AG09309 (cell line): Measurements from ENCODE around the gene ZNF616.

Experiments
- DNase-seq: peaks from one replicate; pipeline ENCODE4 v3.0.0-alpha.2; 2010; ENCODE audit warnings: low read depth
- H3K4me3 ChIP-seq: 2 replicates; pipeline ENCODE4 v1.5.1; 2011; ENCODE audit warnings: mild to moderate bottlenecking, low read depth, low read length, moderate library complexity; ENCODE audit not compliant: control insufficient read depth
- CTCF ChIP-seq: IDR thresholded peaks from 2 replicates; pipeline ENCODE4 v1.5.1; 2011; ENCODE audit warnings: mild to moderate bottlenecking, low read depth, low read length, inconsistent platforms; ENCODE audit not compliant: insufficient read depth, control insufficient read depth; ENCODE audit errors: missing control alignments

ZNF616 gene

DNA sequence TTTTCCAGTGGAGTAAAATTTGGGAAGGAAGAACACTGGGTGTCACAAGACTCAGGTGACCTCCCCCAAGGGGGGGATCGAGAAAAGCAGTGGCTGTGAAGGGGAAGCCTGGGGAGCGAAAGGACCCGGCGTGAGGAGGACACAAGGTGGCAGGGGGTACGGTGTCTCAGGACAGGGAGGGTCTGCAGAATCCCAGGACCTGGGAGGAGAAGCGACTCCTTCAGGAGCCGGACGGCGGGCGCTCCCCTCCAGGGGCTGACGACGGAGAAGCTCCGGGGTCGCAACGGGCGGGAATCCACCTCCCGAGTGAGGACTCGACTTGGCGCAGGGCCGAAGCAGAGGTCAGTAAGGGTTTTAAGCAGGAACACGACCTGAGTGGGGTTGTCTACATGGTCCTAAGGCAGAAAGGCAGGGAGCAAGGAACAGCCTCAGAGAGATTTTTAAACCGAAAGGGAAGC is 31.2 kb upstream of the ZNF616 start:
- TF ChIP-seq CTCF: no peak

DNA sequence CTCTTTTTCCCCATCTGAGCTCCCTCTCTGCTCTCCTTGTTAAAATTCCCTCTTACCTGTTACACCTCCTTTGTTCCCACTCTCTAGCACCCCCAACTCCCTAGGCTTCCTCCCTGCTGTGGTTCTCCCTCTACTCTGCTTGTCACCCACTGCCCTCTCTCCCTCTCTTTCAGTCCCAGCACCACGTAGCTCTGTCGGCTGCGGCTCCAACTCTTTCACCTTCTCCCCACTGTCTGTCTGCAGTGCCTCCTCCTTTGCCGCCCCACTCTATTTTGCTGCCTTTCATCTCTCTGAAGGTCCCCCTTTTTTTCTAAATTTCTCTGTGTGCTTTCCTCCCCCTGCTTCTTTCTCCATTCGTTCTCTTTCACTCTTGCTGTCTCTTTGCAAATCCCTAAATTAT is 30.6 kb upstream of the ZNF616 start:
- peak overlapping the region; percentile 50 for H3K4me3 ChIP-seq
- no peak for DNase-seq
- no peak for TF ChIP-seq CTCF

More for the DNA sequence above, 31.2 kb upstream of the ZNF616 start:
- no peak for DNase-seq
- H3K4me3 ChIP-seq: peak overlapping the region; percentile 50

DNA sequence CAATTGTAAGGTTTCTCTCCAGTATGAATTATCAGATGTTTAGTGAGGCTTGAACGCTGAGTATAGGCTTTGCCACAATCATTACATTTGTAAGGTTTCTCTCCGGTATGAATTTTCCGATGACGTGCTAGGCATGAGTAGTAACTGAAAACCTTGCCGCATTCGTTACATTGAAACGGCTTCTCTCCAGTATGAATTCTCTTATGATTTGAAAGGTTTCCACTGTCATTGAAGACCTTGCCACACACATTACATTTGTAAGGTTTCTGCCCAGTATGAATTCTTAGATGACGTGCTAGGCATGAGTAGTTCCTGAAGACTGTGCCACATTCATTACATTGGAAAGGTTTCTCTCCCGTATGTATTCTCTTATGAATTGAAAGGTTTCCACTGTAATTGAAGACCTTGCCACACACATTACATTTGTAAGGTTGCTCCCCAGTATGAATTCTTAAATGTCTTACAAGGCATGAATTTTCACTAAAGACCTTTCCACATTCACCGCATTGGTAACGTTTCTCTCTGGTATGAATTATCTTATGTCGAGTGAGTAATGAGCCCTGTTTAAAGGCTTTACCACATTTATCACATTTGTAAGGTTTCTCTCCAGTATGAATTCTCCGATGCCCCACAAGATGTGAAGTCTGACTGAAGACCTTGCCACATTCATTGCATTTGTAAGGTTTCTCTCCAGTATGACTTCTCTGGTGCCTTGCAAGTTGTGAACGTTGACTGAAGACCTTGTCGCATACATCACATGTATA is 16.0 kb upstream of the ZNF616 start:
- no peak for DNase-seq
- no peak for TF ChIP-seq CTCF
- no peak overlapping the region for H3K4me3 ChIP-seq

- no peak for DNase-seq
- TF ChIP-seq CTCF: no peak
- H3K4me3 ChIP-seq: no peak overlapping the region
These were observed 8.5 kb upstream of the ZNF616 start for GRCh38 chr19:52148256-52148655.

DNA sequence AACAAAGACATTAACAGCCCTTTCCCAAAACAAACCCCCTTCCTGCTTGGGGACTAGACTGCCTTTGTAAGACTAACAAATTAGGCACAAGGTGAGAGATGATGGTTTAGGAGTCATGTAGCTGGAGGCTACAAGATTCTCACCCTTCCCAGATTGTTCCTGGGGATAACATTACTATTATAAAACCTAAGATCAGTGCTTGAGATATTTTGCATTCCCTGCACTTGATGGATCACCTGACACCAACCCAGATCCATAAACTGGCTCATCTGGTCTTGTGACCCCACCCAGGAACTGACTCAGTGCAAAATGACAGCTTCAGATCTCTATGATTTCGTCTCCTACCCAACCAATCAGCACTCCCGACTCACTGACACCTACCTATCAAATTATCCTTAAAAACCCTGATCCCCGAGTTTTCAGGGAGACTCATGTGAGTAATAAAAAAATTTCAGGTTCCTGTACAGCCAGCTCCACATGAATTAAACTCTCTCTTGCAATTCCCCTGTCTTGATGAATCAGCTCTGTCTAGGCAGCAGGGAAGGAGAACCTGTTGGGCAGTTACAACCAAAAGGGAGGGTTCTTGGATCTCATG is 2.4 kb upstream of the ZNF616 start:
- DNase-seq: no peak
- H3K4me3 ChIP-seq: no peak overlapping the region
- TF ChIP-seq CTCF: no peak

DNA sequence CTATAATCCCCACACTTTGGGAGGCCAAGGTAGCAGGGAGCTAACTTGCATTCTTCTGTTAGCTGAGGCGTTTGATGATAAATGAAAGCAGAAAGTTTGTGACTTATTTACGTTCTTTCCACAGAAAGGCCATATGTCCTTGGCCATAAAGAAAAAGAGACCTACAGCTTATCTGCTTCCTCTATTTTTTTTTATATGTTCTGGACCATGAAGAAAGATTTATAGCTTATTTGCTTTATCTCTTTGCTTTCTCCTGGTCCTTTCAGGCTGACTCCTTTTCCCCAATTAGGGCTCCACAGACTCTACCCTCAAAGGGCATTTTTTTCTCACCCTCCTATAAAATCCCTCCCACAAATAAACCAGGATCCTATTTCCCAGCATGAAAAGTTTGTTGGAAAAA is 1.5 kb upstream of the ZNF616 start:
- no peak for TF ChIP-seq CTCF
- DNase-seq: no peak
- no peak overlapping the region for H3K4me3 ChIP-seq
